GM12878 (cell line): ENCODE data around the gene DYNC1LI1. TPM values are rescaled to one million over a fixed set of nuclear protein-coding genes. Genes with fewer than 3 reads are reported as not detected.
A peak's percentile ranks its signal among the peaks of the same experiment; 100 is the strongest.

Source experiments
- BHLHE40 ChIP-seq, 2 experiments: fragments of 450-650 bp in 1 of 2; IDR thresholded peaks; 2 replicates each; pipeline ENCODE4 v1.6.1; 2011 to 2017; ENCODE audit warnings: low read depth in 2 of 2, borderline replicate concordance in 1 of 2, improper control_type of control experiment in 1 of 2, low read length in 1 of 2, mild to moderate bottlenecking in 1 of 2
- BMI1 ChIP-seq: fragments of 450-650 bp; IDR thresholded peaks from 2 replicates; pipeline ENCODE4 v1.6.1; 2016; ENCODE audit warnings: mild to moderate bottlenecking, moderate library complexity, borderline replicate concordance
- CBFB ChIP-seq: IDR thresholded peaks from 2 replicates; pipeline ENCODE4 v1.6.1; 2016; ENCODE audit warnings: antibody characterized with exemption, low read depth
- CBX3 ChIP-seq: fragments of 200-600 bp; sonication (generic); IDR thresholded peaks from 2 replicates; pipeline ENCODE4 v1.6.1; 2016; ENCODE audit warnings: low read depth, borderline replicate concordance
- FOXK2 ChIP-seq: fragments of 450-650 bp; IDR thresholded peaks from 2 replicates; pipeline ENCODE4 v1.6.1; 2017; ENCODE audit warnings: mild to moderate bottlenecking, moderate library complexity
- NR2F1 ChIP-seq: fragments of 450-650 bp; conservative IDR thresholded peaks from 2 replicates; pipeline ENCODE4 v1.6.1; 2017; ENCODE audit warnings: mild to moderate bottlenecking
- NRF1 ChIP-seq: conservative IDR thresholded peaks from 2 replicates; pipeline ENCODE4 v1.6.1; 2011; ENCODE audit warnings: mild to moderate bottlenecking, low read depth, low read length, improper control_type of control experiment
- PML ChIP-seq: IDR thresholded peaks from 2 replicates; pipeline ENCODE4 v1.6.1; 2012; ENCODE audit warnings: low read length, inconsistent platforms
- POLR2AphosphoS2 ChIP-seq: IDR thresholded peaks from 2 replicates; pipeline ENCODE4 v1.6.1; 2011; ENCODE audit warnings: low read depth, mild to moderate bottlenecking, low read length, improper control_type of control experiment, moderate library complexity
- POLR2AphosphoS5 ChIP-seq: IDR thresholded peaks from 2 replicates; pipeline ENCODE4 v1.6.1; 2011; ENCODE audit warnings: mild to moderate bottlenecking, low read length, inconsistent platforms
- RB1 ChIP-seq: fragments of 450-650 bp; formaldehyde crosslinking; IDR thresholded peaks from 2 replicates; pipeline ENCODE4 v1.6.1; 2017; ENCODE audit warnings: mild to moderate bottlenecking, borderline replicate concordance
- RFX5 ChIP-seq: IDR thresholded peaks from 2 replicates; pipeline ENCODE4 v1.6.1; 2011; ENCODE audit warnings: low read depth, low read length, improper control_type of control experiment
- ZNF217 ChIP-seq: fragments of 450-650 bp; IDR thresholded peaks from 2 replicates; pipeline ENCODE4 v1.6.1; 2017; ENCODE audit warnings: antibody characterized with exemption, mild to moderate bottlenecking
- ZNF24 ChIP-seq: fragments of 450-650 bp; IDR thresholded peaks from 2 replicates; pipeline ENCODE4 v1.6.1; 2017; ENCODE audit warnings: antibody characterized with exemption, mild to moderate bottlenecking
- polyA plus RNA-seq, 11 experiments: library from polyadenylated mRNA; depleted of rRNA in 4 of 11; unstranded in 6 of 11; stranded (reverse) in 5 of 11; fragments of >200 nt; fragmentation: Nextera tagmentation in 4 of 11; fragmentation: Illumina TruSeq in 1 of 11; extraction: Ambion mirVana in 4 of 11; extraction: Trizol in 1 of 11; gene quantifications; 1 replicate in 1 of 11; 2 replicates in 10 of 11; pipeline versions ENCODE4 v1.2.1 to v1.2.3, GENCODE V29; 2011 to 2016; ENCODE audit warnings: inconsistent platforms in 2 of 11, missing spikeins in 2 of 11, low read depth in 1 of 11
- total RNA-seq, 4 experiments: library from RNA; depleted of rRNA in 3 of 4; stranded (reverse); fragments of >200 nt in 3 of 4; fragmentation: Illumina TruSeq in 1 of 4; extraction: Trizol in 1 of 4; gene quantifications; 2 replicates each; pipeline versions ENCODE4 v1.2.1 to v1.2.3, GENCODE V29; 2013 to 2021
- TF ChIP-seq, protein P1 (sequence below): IDR thresholded peaks from 2 replicates; pipeline ENCODE4 v1.6.1; 2011; ENCODE audit warnings: mild to moderate bottlenecking, low read depth, low read length, moderate library complexity; ENCODE audit not compliant: insufficient replicate concordance
- TF ChIP-seq, protein P2 (sequence below): fragments of 450-650 bp; IDR thresholded peaks from 2 replicates; pipeline ENCODE4 v1.6.1; 2018; ENCODE audit warnings: borderline replicate concordance, mild to moderate bottlenecking; ENCODE audit not compliant: partially characterized antibody
- TF ChIP-seq, protein P3 (sequence below): IDR thresholded peaks from 2 replicates; pipeline ENCODE4 v1.6.1; 2012; ENCODE audit warnings: mild to moderate bottlenecking, low read depth, low read length
- TF ChIP-seq, protein P4 (sequence below): fragments of 450-650 bp; conservative IDR thresholded peaks from 2 replicates; pipeline ENCODE4 v1.6.1; 2017; ENCODE audit warnings: mild to moderate bottlenecking, moderate library complexity

Gene DYNC1LI1
- total and polyA plus RNA-seq, 10 of the 15 experiments (the other 5 are each of a cell fraction or from before 2014, with no cell fraction given): 11.5 to 51.7 (median 32.0) TPM

DNA sequence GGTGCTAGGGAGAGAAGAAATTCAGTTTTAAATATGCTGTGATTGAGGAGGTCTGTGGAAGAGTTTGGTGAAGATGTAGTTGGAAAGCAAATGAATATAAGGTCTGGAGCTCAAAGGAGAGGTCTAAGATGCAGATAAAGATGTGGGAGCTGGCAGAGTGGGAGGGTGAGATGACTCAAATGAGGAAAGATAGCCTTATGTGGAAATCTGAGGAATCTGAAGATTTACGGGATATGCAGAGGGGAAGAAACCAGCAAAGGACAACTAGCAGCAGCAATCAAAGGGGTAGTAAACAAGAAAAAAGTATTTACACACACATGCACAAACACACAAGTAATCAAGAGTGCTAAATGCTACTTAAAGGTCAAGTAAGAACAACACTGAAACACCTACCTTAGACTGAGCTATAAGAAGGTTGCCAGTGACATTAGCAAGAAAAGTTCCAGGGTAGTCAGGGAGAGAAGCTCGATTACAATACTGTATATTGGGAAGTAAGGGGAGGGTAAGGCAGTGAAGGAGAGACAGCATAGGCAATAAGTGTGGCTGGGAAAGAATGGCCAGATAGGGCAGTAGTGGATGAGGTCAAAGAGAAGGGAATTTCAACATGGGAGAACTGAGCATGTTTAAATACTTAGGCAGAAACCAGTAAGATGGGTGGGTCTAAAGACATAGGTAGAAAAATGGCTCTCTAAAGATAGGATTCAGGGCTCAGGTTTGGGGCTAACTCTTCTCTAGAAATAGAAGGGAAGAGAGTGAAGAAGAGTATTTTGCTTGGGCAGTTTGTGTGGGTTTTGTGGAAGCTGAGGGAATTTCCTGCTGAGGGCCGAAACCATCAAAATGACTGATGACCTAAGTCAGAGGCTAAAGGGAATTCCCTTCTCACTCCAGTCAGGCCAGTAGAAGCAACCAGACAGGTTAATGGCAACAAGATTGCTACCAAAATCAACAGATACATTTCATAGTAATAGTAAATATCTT lies 76.9 kb downstream of the DYNC1LI1 start (continued):
- peak; percentile 67; the same call in 1 of the 2 replicates for TF ChIP-seq BMI1
- no peak for TF ChIP-seq RB1
- TF ChIP-seq, protein P1, sequence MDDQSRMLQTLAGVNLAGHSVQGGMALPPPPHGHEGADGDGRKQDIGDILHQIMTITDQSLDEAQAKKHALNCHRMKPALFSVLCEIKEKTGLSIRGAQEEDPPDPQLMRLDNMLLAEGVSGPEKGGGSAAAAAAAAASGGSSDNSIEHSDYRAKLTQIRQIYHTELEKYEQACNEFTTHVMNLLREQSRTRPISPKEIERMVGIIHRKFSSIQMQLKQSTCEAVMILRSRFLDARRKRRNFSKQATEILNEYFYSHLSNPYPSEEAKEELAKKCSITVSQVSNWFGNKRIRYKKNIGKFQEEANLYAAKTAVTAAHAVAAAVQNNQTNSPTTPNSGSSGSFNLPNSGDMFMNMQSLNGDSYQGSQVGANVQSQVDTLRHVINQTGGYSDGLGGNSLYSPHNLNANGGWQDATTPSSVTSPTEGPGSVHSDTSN: peak; percentile 85
- TF ChIP-seq BHLHE40 (IDR thresholded peaks at IDR 0.05; ENCODE audit: borderline replicate concordance in 1 of 2, low read depth in 2 of 2, low read length in 1 of 2): 0 out of 4 replicates have a peak, but pooled peaks of 1 of the 2 experiments have one; percentile 10
- TF ChIP-seq FOXK2: no peak
- no peak for TF ChIP-seq POLR2AphosphoS2
- TF ChIP-seq, protein P2, sequence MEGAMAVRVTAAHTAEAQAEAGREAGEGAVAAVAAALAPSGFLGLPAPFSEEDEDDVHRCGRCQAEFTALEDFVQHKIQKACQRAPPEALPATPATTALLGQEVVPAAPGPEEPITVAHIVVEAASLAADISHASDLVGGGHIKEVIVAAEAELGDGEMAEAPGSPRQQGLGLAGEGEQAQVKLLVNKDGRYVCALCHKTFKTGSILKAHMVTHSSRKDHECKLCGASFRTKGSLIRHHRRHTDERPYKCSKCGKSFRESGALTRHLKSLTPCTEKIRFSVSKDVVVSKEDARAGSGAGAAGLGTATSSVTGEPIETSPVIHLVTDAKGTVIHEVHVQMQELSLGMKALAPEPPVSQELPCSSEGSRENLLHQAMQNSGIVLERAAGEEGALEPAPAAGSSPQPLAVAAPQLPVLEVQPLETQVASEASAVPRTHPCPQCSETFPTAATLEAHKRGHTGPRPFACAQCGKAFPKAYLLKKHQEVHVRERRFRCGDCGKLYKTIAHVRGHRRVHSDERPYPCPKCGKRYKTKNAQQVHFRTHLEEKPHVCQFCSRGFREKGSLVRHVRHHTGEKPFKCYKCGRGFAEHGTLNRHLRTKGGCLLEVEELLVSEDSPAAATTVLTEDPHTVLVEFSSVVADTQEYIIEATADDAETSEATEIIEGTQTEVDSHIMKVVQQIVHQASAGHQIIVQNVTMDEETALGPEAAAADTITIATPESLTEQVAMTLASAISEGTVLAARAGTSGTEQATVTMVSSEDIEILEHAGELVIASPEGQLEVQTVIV: no peak
- no peak for TF ChIP-seq ZNF24
- TF ChIP-seq CBFB: peak; percentile 87
- no peak for TF ChIP-seq CBX3
- TF ChIP-seq RFX5: no peak
- TF ChIP-seq PML: no peak
- no peak for TF ChIP-seq NRF1
- TF ChIP-seq ZNF217: 0 out of 2 replicates have a peak, but pooled peaks have one; percentile 45
- peak; percentile 53; the same call in 1 of the 2 replicates for TF ChIP-seq NR2F1
- TF ChIP-seq, protein P3, sequence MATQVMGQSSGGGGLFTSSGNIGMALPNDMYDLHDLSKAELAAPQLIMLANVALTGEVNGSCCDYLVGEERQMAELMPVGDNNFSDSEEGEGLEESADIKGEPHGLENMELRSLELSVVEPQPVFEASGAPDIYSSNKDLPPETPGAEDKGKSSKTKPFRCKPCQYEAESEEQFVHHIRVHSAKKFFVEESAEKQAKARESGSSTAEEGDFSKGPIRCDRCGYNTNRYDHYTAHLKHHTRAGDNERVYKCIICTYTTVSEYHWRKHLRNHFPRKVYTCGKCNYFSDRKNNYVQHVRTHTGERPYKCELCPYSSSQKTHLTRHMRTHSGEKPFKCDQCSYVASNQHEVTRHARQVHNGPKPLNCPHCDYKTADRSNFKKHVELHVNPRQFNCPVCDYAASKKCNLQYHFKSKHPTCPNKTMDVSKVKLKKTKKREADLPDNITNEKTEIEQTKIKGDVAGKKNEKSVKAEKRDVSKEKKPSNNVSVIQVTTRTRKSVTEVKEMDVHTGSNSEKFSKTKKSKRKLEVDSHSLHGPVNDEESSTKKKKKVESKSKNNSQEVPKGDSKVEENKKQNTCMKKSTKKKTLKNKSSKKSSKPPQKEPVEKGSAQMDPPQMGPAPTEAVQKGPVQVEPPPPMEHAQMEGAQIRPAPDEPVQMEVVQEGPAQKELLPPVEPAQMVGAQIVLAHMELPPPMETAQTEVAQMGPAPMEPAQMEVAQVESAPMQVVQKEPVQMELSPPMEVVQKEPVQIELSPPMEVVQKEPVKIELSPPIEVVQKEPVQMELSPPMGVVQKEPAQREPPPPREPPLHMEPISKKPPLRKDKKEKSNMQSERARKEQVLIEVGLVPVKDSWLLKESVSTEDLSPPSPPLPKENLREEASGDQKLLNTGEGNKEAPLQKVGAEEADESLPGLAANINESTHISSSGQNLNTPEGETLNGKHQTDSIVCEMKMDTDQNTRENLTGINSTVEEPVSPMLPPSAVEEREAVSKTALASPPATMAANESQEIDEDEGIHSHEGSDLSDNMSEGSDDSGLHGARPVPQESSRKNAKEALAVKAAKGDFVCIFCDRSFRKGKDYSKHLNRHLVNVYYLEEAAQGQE: no peak
- TF ChIP-seq, protein P4, sequence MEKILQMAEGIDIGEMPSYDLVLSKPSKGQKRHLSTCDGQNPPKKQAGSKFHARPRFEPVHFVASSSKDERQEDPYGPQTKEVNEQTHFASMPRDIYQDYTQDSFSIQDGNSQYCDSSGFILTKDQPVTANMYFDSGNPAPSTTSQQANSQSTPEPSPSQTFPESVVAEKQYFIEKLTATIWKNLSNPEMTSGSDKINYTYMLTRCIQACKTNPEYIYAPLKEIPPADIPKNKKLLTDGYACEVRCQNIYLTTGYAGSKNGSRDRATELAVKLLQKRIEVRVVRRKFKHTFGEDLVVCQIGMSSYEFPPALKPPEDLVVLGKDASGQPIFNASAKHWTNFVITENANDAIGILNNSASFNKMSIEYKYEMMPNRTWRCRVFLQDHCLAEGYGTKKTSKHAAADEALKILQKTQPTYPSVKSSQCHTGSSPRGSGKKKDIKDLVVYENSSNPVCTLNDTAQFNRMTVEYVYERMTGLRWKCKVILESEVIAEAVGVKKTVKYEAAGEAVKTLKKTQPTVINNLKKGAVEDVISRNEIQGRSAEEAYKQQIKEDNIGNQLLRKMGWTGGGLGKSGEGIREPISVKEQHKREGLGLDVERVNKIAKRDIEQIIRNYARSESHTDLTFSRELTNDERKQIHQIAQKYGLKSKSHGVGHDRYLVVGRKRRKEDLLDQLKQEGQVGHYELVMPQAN: no peak
- TF ChIP-seq POLR2AphosphoS5: no peak
